ENCODE results near the gene ADAMTSL1. TPM values are rescaled to one million over a fixed set of nuclear protein-coding genes. Genes with fewer than 3 reads are reported as not detected.
A peak's percentile ranks its signal among the peaks of the same experiment; 100 is the strongest.

The ADAMTSL1 gene
- total RNA-seq, 6 experiments from 2014 or later, result 0.73 to 2.1 (median 0.89) TPM

- DNase-seq, result no peak
Observed at GRCh38 chr9:18616976-18617375, 143.0 kb downstream of the ADAMTSL1 start.

GRCh38 chr9:18617759-18618158 lies 143.8 kb downstream of the ADAMTSL1 start:
- Histone ChIP-seq H3K9me3 (no peaks in the 10 kb centered on the region), H3K27me3 (no peaks in the 10 kb centered on the region), H3K4me3 (no peak overlapping the region), H3K36me3 (no peaks in the 10 kb centered on the region), H3K4me1 (no peaks in the 10 kb centered on the region), H3K27ac (no peak overlapping the region)
- no peak for ATAC-seq
- DNase-seq, result no peak
- intact Hi-C loops (cut with DNase I), result no loop called here
- TF ChIP-seq POLR2A (IDR thresholded peaks at IDR 0.05), result no peak
- TF ChIP-seq CTCF (IDR thresholded peaks at IDR 0.05), result no peak
- WGBS (ENCODE audit: insufficient coverage, low coverage, low lambda C conversion rate, missing lambda C conversion rate), result 70% methylated on average over 1 of the region's 1 CpG

More at GRCh38 chr9:18616976-18617375, 143.0 kb downstream of the ADAMTSL1 start:
- H3K27ac ChIP-seq, result no peak overlapping the region
- no peaks in the 10 kb centered on the region for H3K9me3 ChIP-seq
- H3K36me3 ChIP-seq, result no peaks in the 10 kb centered on the region
- H3K27me3 ChIP-seq, result no peaks in the 10 kb centered on the region
- intact Hi-C loops (cut with DNase I), result no loop called here
- ATAC-seq, result no peak
- no peaks in the 10 kb centered on the region for H3K4me1 ChIP-seq
- no peak overlapping the region for H3K4me3 ChIP-seq
- no peak for TF ChIP-seq POLR2A (IDR thresholded peaks at IDR 0.05)
- TF ChIP-seq CTCF (IDR thresholded peaks at IDR 0.05), result no peak

- intact Hi-C loops (cut with DNase I), result no loop called here
- Histone ChIP-seq H3K27me3 (no peaks in the 10 kb centered on the region), H3K4me3 (no peak overlapping the region), H3K27ac (no peak overlapping the region), H3K36me3 (no peaks in the 10 kb centered on the region), H3K9me3 (no peaks in the 10 kb centered on the region), H3K4me1 (no peaks in the 10 kb centered on the region)
- no peak for TF ChIP-seq CTCF (IDR thresholded peaks at IDR 0.05)
- TF ChIP-seq POLR2A (IDR thresholded peaks at IDR 0.05), result no peak
- ATAC-seq, result no peak
- no peak for DNase-seq
- 70% methylated on average over 2 of the region's 2 CpGs for WGBS (ENCODE audit: insufficient coverage, low coverage, low lambda C conversion rate, missing lambda C conversion rate)
Observed at GRCh38 chr9:18618862-18619261, 144.9 kb downstream of the ADAMTSL1 start.

GRCh38 chr9:18622186-18622836 lies 148.4 kb downstream of the ADAMTSL1 start:
- TF ChIP-seq CTCF (IDR thresholded peaks at IDR 0.05) (peak in 1 of 4 donors; percentile 24), POLR2A (IDR thresholded peaks at IDR 0.05) (no peak)
- peak; percentile 90 to 98 (median 93) for ATAC-seq
- no peaks in the 10 kb centered on the region for H3K4me1 ChIP-seq
- no peaks in the 10 kb centered on the region for H3K27me3 ChIP-seq
- WGBS (ENCODE audit: insufficient coverage, low coverage, low lambda C conversion rate, missing lambda C conversion rate), result 49% methylated on average over 7 of the region's 11 CpGs
- peak in 2 of 3 donors; percentile 54 to 57 for DNase-seq
- no peaks in the 10 kb centered on the region for H3K9me3 ChIP-seq
- H3K4me3 ChIP-seq, result no peak overlapping the region
- H3K36me3 ChIP-seq, result no peaks in the 10 kb centered on the region
- H3K27ac ChIP-seq, result no peak overlapping the region
- intact Hi-C loops (cut with DNase I), result no loop called here

Data from right lobe of liver (tissue), 6 donors.